ENCODE measurements around the gene G3BP1.
"Not testable (repeated sequence)": the region's sequence is repeated elsewhere in the genome, so short reads cannot be mapped to it uniquely, and the experiment has no call there.

Gene G3BP1

DNA sequence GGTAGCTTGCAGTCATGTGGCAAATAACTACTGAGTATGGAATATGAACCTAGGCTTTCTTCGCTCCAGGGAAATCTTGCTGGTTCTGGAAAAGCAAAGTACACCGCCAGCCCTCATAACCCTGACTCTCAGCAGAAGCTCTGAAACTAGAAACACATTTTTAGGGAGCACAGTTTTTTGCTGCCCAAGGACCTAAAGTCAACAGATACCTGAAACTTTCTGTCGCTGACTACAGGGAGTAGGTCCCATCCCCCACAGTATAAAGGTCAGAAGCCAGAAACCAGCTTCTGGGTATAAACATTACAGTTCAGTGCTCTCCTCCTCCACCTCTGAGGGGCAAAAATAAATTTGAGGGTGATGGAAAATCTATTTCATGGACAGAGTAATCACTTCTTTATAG is 16.4 kb upstream of the G3BP1 start:
- DNase-seq (ENCODE audit: low read depth in 1 of 2, low spot score in 1 of 2): no peak

DNA sequence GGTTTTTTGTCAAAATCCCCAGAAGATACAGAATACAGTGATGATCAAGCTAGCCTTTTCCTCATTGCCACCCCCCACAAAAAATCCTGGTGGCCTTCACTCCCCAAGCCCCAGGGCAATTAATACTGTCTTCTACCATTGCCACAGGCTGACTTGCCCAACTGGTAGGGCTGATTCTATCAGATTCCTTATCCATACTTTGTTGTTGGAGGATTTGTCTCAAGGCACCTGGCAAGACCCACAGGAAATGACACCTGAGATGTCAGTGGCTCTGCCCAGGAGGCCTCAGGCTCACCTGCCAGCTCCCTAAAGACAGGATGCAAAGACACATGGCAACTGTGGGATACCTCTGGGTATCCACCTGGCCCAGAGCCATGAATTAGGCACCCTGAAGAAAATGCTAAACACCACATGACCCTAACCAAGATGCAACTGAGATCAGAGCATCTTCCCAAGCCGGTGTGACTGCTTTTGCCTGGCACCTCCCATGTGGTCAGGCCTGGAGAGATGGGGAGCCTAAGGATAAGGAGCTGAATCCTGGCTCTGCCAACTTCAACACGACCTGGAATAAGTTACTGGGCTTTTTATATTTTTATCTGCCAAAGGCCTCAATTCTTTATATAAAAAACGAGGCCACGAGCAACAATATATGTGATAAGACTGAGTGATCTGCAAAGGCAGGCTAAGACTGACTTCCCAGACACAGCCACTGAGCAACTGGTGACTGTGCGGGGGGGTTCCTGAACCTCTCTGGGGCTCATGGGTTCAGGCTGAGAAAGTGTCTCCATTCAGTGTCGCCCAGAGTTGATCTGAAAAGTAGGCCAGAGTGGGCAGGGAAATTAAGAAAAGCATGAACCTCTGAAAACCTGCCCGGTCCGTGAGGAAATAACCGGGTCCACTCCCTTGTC is 14.3 kb upstream of the G3BP1 start:
- no peak for DNase-seq (ENCODE audit: low read depth in 1 of 2, low spot score in 1 of 2)

DNA sequence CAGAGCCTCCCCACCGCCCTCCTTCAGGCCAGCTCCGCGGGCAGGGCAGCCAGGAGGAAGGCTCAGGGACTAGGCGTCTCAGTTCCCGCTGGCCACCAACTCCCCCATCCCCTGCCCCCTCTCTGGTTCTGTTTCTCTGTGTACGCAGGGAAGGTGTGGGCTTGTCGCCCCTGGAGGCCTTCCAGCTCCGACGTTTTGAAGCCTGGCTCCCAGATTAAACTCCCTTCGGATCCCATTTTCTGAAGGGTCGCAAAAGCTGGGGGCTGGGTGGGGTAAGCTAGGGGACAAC is 13.7 kb upstream of the G3BP1 start:
- DNase-seq (ENCODE audit: low read depth in 1 of 2, low spot score in 1 of 2): no peak

DNA sequence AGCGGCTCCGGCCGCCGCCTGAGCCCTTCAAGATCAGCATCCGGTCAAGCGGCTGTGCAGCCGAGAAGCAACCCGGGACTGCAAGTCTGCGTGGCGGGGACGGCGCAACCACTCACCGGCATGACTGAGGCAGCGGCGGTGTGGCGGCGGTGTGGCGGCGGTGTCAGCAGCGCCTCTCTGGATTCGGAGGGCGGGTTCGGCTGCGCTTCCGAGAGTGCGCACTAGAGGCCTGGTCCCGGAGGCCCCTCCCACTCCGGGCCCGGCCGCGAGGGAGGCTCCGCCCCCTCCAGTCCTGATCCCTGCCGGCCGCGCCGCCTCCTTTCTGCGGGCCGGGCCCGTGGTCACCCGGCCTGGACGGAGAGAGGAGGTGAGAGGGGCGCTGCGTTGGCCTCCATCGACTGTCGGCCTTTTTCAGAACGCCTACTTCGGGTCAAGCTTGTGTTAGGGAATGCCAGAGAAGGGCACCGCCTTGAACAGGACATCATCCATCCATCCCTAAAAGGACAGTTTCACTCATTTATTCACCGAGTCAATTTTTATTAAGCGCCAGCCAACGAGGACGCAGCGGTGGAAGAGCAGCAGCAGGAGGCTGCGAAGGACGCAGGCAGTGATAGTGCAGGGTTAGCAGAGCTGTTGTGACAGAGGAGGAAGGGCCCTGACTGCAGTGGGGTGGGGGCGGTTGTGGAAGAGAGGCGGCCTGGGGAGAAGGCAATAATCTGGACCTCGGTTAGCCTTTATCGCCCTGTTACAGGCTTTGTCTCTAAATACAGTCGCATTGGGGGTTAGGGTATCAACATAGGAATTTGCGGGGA is 13.1 kb upstream of the G3BP1 start, which contains the start of gene ATOX1:
ATOX1 (minus strand) TSS at position 202 of the 812 bp plus-strand sequence; CDS start at position 122, 80 bp downstream.
- peak; percentile 78 to 87 for DNase-seq (ENCODE audit: low read depth in 1 of 2, low spot score in 1 of 2)

DNA sequence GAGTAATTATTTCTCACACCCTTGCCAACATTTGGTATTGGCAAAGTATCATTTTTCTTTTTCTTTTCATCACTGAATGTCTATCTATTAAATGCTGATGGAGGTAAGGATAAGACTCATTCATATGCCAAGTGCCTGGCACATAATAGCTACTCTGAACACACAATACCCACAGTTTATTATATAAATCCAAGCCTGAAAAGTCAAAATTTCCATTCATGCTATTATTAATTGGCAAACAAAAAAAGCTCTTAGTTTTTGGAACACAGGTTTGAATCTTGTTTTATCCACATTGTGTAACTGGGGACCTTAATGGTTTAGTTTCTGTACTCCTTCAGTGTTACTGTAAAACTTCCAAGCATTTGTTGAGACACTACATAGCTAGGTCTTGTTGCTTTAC is 7.0 kb upstream of the G3BP1 start:
- DNase-seq (ENCODE audit: low read depth in 1 of 2, low spot score in 1 of 2): no peak

DNA sequence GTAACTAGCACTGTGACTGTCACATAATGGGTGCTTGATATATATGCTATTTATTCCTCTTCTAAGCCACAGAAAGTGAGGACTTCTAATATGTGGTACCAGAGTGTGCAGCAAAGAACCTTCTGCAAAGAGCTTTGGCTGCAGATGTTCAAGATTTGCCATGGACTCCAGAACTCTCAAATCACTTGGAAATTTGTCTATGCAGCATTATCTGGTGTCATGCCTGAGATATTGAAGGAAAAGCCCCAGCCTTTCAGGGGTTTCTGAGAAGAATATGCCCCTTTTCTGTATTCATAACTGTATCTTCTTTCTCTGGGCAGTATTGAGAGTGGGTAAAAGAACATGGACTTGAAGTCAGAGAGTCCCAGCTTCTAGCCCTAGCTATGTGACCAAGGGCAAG is 4.8 kb upstream of the G3BP1 start:
- no peak for DNase-seq (ENCODE audit: low read depth in 1 of 2, low spot score in 1 of 2)

DNA sequence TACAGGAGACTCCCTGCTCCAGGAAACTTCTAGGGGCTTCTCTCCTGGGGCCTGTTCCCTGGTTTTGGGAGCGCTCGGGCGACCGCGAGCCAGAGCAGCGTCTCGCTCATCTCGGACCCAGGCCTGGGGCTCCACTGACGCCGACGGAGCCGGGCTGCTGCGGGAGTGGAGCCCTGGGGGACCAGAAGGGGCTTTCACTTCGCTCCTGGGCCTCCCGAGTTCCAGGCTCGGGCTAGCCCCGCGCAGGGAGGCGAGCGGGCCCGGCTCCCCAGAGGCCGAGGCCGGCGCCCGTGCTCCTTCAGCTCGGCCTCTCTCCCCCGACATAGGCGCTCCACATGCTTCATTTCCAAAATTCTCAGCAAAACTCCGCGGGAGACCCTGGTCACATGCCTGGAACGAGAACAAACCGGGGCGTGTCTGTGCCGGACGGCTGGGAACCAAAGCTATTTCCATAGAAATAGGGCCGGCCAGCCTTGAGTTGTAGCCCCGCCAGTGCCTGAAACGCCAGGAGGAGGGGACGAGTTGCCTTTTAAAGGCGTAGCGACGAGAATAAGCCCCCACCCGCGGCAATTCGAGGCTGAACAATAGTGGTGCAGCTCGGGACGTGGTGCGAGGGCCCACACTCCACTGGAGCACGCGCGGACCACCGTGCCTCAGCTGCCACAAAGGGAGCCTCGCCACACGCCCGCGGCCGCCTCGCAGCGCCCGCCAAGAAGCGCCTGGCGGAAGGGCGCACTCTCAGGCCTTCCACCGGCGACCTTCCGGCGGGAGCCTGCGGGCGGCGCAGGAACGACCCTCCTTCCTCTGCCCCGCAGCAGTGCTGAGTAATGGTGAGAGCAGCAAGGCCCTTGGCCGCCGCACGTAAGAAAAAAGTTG is 1.1 kb upstream of the G3BP1 start:
- peak in 1 of 2 donors; percentile 34 for DNase-seq (ENCODE audit: low read depth in 1 of 2, low spot score in 1 of 2)

DNA sequence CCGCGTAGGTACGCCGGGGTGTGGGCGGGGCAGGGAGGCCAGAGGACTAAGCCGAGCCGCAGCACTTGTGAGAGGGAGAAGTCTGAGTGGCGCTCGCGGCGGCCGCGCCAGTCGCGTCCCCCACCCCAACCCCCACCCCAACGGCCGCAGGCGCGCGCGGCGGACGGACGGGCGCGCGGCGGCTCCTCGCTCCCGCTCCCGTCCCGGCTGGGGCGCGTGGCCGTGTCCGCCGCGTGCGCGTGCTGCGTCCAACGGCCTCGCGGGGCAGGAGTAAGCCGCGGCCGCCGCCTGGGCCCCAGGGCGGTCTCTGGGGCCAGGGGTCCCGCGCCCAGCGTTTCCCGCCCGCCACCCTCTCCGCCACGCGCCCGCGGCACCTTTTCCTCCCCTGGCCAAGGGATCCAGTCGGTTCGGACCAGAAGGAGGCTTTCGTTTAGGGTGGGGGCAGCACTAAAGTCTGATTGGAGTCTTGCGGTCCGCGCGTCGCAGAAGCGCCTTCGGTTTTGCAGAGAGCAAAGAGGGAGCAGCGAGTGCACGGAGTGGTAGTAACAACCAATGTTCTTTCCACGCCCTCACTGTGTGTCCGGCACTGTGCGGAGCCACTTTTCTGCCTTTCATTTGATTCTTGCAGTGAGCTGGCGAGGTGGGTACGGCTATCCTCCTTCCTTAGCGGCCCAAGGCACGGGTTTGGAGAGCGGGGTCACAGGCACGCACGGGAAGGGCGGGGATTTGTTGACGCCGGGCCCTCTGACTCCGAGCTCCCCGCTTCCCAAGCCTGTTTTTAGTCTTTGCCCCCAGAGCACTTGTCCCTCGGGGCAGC is 483 bp downstream of the G3BP1 start:
- DNase-seq (ENCODE audit: low read depth in 1 of 2, low spot score in 1 of 2): peak; percentile 13 to 17

DNA sequence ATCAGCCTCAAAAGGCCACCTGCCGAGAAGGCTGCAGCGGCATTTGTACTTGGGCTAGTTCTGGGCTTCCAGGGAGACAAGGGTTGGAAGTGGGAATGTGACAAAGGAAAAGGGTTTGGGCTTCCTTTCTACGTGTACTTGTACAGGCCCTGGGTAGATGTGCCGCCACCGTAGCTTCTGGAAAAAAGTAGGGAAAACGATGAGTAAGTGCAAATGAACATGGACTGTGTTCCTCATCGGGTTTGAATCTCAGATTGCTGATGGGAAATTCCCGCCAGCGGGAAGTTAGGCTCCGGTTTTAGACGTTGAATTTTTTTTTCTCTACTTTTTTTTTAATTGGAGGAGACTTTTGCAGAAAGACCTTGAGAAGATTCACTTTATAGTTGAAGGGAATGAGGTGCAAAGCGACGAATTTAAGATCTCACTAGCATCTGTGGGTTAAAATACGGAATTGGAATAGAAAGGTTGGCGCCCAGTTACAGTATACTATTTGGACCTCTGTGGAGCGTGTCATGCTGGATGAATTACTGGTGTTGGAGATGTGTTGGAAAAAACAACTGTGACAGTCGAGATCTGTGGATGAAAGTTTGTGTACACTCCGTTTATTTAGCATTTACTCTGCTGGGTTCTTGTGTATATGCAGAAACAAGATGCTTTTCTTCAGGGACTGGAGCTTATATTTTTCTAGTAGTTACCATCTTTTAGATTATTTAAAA is 1.2 kb downstream of the G3BP1 start:
- no peak for DNase-seq (ENCODE audit: low read depth in 1 of 2, low spot score in 1 of 2)

DNA sequence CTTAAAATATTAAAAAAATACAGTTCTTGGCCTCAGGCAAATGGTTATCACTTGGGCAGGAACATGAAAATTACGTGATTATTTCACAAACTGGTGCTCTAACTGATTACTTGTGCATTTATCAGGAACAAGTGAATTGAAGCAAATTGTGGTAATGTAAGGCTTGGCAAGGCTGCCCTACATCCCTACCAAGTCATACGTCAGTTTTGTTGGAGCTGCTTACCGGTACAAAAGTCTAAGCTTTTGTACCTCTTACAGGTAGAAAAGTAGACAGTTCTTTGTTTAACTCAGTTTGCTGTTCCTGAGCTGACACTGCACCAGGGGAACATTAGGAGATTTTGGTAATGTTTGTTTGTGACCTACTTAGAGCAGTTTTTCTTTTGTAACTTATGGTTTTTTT is 2.2 kb downstream of the G3BP1 start:
- no peak for DNase-seq (ENCODE audit: low read depth in 1 of 2, low spot score in 1 of 2)

DNA sequence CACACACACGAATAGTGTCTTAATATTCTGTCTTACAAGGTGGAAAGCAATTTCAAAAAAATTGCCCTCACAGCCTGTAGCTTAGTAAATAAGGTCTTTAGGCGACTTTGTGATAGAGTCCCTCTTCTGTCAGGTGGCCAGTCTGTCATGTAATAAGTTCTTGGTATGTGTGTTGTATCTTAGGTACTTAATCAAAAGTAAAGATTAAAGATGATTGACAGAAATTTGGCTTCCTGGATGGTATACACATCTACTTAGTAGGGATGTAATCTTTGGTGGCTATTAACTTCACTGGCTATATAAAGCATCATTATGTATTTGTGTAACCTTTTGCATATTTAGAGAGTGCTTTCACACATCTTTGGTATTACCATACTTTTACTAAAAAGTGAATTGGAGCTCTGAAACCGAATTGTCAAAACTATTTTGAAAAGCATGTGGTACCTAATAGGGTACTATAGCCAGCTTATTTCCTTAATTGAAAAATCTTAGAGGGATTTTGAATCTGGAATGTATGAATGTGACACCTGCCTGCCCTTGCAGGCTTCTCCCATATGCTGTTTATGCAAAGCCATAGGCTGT is 3.4 kb downstream of the G3BP1 start:
- DNase-seq (ENCODE audit: low read depth in 1 of 2, low spot score in 1 of 2): no peak

DNA sequence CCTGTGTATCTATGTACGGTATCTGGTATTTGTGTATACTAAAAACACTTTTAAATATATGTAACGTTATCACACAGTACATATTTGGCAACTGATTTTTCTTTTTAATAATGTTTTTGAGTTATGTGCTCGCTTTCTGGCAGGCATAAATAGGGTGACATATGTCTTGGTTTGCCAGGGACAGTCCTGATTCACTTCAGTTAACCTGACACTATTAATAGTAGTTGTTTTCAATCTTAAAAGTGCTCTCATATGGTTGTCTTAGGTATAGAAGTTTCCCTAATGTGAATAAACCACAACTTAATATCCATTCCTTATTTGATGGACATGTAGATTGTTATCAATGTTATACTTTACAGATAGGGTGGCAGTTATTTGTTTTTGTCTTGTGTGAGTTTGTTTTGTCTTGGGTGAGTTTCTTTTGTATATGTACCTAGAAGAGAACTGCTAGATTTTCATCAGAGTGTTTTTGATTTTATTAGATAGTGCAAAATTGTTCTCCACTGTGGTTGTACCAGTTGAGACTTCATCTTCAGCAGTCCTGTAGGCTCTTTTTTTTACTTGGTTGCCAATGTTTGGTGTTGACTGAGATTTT is 7.9 kb downstream of the G3BP1 start:
- no peak for DNase-seq (ENCODE audit: low read depth in 1 of 2, low spot score in 1 of 2)

DNA sequence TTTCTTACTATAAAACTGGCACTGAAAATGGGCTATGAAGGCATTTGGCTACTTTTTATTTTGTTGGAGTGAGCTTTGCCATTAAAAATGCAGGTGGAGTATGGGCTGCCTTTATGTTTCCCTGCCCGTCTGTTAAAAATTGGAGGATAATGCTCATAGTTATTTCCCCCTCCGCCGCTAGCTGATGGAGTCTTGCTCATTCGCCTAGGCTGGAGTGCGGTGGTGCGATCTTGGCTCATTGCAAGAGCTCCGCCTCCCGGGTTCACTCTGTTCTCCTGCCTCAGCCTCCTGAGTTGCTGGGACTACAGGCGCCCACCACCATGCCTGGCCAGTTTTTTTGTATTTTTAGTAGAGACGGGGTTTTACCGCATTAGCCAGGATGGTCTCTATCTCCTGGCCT is 8.6 kb downstream of the G3BP1 start:
- no peak for DNase-seq (ENCODE audit: low read depth in 1 of 2, low spot score in 1 of 2)

DNA sequence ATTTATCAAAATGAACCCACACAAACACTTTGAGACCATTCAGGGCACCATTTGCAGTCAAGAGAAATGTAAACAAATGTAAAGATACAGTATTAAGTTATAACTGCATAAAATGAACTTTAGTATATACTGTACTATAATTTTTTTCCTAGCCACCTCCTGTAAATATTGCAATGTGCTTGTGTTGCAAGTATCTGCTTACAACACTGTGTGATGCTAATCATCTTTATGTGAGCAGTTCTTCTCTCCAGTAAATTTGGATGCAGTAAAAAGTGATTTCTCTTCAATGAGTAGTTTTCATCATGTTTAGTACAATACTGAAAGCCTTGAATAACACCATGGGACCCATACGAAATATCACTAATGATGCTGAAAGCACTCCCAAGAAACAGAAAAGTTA is 9.4 kb downstream of the G3BP1 start:
- no peak for DNase-seq (ENCODE audit: low read depth in 1 of 2, low spot score in 1 of 2)

DNA sequence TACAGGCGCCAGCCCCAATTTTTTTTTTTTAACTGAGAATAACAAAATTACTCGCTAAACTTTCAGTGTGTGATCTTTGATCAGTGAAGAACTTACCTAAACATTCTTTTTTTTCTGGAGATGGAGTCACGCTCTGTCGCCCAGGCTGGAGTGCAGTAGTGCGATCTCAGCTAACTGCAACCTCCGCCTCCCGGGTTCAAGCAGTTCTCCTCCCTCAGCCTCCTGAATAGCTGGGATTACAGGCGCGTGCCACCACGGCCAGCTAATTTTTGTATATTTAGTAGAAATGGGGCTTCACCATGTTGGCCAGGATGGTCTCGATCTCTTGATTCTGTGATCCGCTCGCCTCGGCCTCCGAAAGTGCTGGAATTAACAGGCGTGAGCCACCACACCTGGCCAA is 11.9 kb downstream of the G3BP1 start:
- not testable (repeated sequence) for DNase-seq (ENCODE audit: low read depth in 1 of 2, low spot score in 1 of 2)

DNA sequence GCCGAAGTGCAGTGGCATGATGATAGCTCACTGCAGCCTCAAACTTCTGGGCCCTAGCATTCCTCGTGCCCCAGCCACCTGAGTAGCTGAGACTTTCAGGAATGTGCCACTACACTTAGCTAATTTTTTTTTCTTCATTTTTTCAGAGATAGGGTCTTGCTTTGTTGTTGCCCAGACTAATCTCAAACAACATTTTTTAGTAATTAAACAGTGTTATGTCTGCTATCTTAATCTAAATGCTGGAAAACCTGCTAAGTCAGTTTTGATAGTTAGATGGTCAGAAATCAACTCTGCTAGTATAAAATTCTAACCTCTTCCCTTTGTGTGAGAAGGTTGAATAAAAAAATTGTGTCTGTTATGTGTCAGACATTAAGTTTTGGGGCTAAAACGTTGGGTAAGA is 12.4 kb downstream of the G3BP1 start:
- DNase-seq (ENCODE audit: low read depth in 1 of 2, low spot score in 1 of 2): no peak

DNA sequence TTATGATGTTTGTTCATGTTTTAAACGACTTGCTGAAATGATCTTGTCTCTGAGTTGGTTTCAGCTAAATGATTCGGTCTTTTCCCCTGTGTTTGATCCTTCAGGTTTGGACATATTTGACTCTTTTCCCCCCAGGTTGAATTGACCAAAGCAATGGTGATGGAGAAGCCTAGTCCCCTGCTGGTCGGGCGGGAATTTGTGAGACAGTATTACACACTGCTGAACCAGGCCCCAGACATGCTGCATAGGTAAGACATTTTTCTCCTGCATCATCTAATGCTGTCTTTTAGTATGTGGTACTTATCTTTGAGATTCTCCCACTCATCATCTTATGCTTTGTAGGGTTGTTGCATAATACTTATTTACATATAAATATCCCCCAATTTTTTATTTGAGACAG is 14.7 kb downstream of the G3BP1 start:
- no peak for DNase-seq (ENCODE audit: low read depth in 1 of 2, low spot score in 1 of 2)

DNA sequence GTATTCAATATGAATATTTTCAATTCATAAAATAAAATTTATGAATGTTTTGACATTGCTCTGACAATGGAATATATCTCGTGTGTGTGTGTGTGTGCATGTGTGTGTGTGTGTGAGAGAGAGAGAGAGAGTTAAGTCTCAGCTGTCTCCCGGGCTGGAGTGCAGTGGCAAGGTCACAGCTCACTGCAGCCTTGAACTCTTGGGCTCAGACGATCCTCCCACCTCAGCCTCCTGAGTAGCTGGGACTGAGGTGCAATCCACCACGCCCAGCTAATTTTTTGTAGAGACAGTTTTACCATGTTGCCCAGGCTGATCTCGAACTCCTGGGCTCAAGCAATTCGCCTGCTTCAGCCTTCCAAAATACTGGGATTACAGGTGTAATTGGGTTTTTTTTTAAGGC is 16.1 kb downstream of the G3BP1 start:
- no peak for DNase-seq (ENCODE audit: low read depth in 1 of 2, low spot score in 1 of 2)

DNA sequence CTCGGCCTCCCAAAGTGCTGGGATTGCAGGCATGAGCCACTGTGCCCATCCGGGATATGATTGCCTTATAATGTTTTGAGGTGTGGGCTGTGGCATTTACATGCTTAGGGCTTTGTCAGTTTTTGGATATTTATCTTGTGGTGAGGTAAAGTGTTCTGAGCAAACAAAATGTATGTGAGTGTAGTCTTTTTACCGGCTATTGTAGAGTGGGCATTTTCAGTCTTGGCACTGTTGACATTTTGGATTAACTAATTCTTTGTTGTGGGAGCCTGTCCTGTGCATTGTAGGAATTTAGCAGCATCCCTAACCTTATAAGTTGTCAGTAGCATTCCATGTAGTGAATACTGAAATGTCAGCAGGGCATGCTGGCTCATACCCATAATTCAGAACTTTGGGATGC is 21.6 kb downstream of the G3BP1 start:
- DNase-seq (ENCODE audit: low read depth in 1 of 2, low spot score in 1 of 2): no peak

Data from activated T-helper 1 cell treated with anti-CD3 and anti-CD28 coated beads, Interleukin-2, amount 50 U/mL, for 16 hours (primary cell).